GM18870 (cell line): ENCODE results near the gene CAPN9.

Experiments
- ATAC-seq: cut with Tn5 transposase; IDR thresholded peaks from one replicate; pipeline ENCODE4 v1.9.1; 2021; ENCODE audit warnings: moderate library complexity; ENCODE audit not compliant: unreplicated experiment

CAPN9 gene

DNA sequence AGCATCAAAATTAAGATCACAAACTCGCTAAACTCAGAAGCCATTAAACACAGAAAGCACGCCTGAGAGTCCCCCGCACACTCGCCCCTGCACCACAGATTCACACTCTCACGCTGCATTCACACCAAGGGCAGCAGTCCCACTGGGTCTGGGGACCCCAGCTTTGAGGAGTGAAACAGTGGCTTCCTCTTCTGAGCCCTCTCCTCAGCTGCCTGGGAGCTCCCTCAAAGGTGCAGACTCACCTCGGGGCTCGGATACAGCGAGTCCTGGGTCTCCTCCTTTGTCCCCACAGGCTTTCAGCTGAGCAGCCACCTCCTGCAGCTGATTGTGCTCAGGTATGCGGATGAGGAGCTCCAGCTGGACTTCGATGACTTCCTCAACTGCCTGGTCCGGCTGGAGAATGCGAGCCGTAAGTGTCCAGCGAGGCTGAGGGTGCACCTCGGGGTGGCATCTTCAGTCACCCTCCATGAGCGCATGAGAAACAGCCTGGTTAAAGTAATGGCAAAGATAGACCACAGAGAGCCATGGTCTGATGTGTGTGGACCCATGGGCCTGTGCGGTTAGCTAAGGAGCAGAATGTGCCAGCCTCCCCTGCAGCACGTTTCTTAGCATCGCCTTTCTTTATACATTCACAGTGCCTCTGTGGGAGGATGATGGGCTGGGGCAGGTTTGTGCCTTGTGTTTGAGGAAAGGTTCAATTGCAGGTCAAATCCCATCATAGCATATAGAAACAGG lies 47.9 kb downstream of the CAPN9 start:
- ATAC-seq: no peak

DNA sequence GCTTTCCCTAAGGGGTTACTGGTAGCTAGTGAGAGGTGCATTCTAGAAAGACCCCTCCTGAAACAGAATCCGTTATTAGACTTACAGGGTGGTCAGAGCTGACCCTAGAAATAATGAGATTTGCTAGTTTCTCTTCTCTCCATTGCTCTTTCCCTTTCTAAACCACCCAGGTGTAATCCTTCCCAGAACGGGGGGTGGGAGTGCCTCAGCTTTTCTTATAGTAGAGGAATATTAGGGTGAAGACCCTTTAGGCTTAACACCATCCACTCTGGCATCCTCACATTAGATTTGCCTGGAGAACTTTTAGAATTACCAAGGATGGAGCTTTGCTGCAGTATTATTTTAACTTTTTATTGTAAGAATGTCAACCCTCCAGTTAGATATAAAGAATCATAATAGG lies 49.4 kb downstream of the CAPN9 start:
- ATAC-seq: no peak

GRCh38 chr1:230797376-230797920 lies 50.3 kb downstream of the CAPN9 start:
- ATAC-seq: no peak

GRCh38 chr1:230797942-230798365 lies 50.8 kb downstream of the CAPN9 start:
- ATAC-seq: no peak

DNA sequence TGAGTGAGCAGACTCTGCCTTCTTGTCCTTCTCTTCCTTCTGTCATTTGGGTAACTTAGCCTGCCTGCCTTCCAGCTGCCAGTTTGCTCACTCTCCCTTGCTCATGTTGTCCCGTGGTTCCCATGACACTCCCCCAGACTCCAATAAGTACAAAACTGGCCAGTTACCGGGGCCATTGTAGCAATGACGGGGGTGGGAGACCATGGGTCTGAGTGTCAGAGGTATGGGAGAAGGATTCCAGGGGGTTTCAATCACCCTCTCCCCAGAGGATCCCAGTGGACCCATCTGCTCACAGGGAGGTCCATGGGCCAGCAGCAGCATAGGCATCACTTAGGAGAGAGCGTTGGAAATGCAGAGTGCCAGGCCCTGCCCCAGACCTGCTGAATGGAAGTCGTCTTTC lies 51.3 kb downstream of the CAPN9 start:
- no peak for ATAC-seq

DNA sequence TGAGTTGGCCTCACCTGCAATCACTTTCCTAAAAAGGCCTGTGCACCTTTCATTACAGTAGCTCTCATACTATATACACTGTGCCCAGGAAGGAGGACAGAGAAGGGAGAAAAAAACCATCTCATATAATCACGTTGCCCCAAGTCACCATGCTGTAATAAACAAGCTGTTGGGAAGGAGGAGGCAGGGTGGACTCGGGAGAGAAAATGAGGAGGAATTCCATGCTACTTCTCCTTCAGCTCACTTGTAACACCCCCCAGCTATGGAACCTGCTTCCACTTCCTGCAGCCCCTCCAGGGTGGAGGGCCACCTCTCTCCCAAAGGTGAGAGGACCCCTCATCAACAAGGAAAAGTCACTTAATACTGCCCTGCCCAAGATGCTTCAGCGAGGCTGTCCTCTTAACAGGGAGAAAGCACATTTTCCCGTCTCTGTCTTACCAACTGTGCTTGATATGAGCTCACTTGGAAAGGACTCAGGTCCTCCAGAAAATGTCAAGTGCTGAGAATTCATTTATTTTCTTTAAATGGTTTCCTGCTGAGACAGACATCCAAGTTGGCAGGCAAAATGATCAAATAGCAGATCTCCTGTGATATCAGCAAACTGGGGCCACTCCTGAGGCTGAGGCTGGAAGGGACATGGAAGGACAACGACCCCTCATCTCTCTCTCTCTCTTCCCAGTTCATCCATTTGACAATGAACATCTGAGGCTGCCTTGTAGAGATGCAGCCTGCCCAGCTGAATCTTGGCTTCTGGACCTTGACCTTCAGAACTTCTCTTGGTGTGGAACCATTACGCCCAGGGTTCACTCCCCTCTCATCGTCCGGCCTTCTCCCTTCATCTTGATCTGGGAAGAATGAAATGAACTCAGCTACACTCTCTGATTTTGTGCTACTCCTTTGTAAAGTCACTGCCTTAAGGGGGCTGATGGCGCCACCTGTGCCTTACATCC lies 54.0 kb downstream of the CAPN9 start:
- ATAC-seq: no peak

DNA sequence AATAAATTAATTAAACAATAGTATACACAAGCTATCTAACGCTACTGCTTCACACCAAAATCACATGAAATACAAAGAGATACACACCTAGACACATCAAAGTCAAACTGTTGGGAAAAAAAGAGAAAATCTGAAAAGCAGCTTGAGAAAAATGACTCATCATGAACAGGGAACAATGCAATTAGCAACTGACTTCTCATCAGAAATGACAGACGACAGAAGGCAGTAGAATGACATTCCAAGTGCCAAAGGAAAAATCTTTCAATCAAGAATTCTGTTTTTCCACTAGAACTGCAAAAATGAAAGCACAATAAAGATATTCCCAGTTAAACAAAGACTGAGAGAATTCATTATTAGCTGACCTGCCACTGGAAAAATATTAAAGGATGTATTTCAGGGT lies 57.2 kb downstream of the CAPN9 start:
- no peak for ATAC-seq

DNA sequence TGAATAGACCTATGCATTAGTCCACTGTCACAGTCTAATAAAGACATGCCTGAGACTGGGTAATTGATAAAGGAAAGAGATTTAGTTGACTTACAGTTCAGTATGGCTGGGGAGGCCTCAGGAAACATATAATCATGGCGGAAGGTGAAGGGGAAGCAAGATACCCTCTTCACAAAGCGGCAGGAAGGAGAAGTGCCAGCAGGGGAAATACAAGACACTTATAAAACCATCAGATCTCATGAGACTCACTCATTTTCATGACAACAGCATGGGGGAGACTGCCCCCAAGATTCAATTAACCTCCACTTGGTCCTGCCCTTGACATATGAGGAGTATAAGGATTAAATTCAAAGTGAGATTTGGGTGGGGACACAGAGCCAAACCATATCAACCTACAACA lies 59.4 kb downstream of the CAPN9 start:
- no peak for ATAC-seq

- ATAC-seq: no peak
Observed at GRCh38 chr1:230807029-230807428, 59.8 kb downstream of the CAPN9 start.

- no peak for ATAC-seq
Observed at GRCh38 chr1:230807561-230808280, 60.5 kb downstream of the CAPN9 start.

DNA sequence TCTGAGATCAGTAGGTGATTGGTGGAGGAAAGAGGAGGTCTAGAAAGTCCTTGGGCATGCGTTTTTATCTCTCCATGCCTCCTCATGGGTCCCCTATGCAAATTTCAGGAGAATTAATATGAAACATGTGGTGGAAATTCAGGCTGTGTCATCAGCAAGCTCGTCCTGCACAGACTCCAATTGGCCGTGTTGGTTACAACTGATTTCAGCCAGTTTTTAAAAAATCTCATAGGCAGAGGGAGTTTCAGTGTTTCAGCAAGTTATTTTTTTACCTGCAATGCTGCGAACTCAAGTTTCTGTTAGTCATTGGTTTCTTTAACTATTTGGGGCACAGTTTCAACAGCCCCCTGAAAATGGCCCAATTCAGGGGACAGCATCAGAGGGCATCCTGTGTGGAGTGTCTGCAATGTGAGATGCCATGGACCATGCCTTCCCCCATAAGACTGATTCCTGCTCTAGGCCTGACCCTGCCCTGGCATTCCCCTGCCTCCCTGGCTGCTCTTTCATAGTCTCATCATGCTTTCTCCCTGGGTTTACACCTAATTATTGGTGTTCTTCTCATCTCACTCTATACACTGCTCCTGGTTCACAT lies 61.2 kb downstream of the CAPN9 start:
- no peak for ATAC-seq

DNA sequence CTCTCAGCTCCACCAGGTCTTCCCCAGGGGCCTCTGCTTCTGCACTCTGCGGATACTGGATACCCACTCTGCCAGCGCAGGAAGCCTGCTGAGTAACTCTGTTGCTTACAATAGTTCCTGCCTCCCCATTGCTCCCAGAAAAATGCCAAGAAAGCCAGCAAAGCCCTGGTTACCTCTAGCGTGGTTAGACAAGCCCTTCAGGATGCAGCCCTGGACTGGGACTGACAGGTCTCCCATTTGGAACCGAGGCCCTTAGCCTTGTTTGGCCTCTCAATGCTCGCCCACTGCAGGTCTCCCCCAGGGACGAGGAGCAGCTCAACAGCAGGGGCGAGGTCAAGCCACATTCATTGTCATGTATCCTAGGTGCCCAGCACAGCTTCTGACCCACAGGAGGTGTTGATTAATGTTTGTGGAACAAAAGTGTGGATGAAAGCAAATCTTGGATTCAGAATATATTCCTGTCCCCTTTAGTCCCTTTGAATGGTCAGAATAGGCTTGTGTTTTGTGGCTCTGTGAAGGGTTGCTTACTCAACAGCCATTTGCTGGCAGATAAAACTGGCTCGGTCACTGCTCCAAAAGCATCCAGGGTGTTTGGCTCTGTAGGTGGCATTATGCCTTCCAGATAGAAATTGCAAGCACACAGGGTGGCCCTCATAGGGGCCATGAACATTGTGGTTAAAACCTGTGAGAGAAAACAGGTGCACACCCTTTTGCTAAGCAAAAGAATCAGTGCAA lies 62.2 kb downstream of the CAPN9 start:
- ATAC-seq: no peak

- ATAC-seq: no peak
Observed at GRCh38 chr1:230812568-230812967, 65.4 kb downstream of the CAPN9 start.

- no peak for ATAC-seq
Observed at GRCh38 chr1:230814949-230815692, 67.9 kb downstream of the CAPN9 start.

DNA sequence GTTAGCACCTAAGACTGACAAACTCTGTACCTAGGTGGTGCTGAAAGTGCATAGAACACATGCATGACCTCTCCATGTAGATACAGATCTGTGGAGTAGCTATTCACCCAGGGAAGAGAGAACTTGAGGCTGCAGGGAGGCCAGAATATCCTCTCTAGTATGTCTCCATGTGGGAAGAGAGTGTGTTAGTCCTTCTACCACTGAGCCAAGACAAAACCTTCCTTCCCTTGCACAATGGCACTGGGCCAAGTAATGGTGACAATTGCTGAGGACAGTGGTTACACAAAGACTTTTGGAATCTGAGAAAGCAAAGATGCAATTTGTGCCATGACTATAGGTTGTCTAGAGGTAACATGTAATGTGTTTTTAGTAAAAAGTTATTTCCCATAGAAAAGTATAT lies 68.8 kb downstream of the CAPN9 start:
- ATAC-seq: no peak

DNA sequence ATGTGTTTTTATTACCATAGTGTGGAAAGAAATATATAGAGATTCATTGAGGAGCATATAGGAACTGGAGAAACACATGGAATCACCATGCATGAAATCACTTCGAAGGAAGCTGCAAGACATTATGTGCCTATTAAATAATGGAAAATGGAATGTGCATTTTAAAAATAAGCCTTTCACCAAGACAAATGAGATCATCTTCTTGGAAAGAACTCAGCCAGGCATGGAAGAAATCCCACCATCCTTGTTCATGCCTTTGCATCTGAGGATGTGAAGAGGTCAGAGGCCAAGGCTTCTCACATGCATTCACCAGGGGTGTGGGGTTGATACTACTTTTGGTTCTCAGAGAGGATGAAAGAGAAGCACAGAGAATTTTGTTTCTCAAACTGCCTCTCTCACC lies 71.2 kb downstream of the CAPN9 start:
- ATAC-seq: no peak

GRCh38 chr1:230818901-230819300 lies 71.7 kb downstream of the CAPN9 start:
- ATAC-seq: no peak

- ATAC-seq: no peak
Observed at GRCh38 chr1:230819976-230820375, 72.8 kb downstream of the CAPN9 start.

GRCh38 chr1:230820568-230820967 lies 73.4 kb downstream of the CAPN9 start:
- no peak for ATAC-seq
